GM12892 (cell line): Measurements from ENCODE around the gene ZNF503.

Experiments
- POLR2AphosphoS5 ChIP-seq: IDR thresholded peaks from 2 replicates; pipeline ENCODE4 v1.6.1; 2011; ENCODE audit warnings: low read depth, low read length, control low read depth
- TAF1 ChIP-seq: IDR thresholded peaks from 2 replicates; pipeline ENCODE4 v1.6.1; 2011; ENCODE audit warnings: low read depth, mild to moderate bottlenecking, control low read depth, low read length, borderline replicate concordance

- TF ChIP-seq POLR2AphosphoS5 (no peak), TAF1 (no peak)
These were observed 1.8 kb upstream of the ZNF503 start for GRCh38 chr10:75403144-75403938.
